Stomach (tissue), 9 donors: ENCODE measurements around the gene PHF20. TPM values are rescaled to one million over a fixed set of nuclear protein-coding genes. Genes with fewer than 3 reads are reported as not detected.

Experiments
- DNase-seq, 2 donors: peaks; one replicate each; pipeline versions ENCODE4 v3.0.0 to v3.0.0-alpha.2; 2013 to 2019
- H3K27ac ChIP-seq, 5 donors: fragments of 200-600 bp in 4 of 5; sonication (generic) in 4 of 5; one replicate each; pipeline ENCODE4 v1.5.1; 2013 to 2019; ENCODE audit warnings: mild to moderate bottlenecking in 1 of 5, moderate library complexity in 1 of 5
- H3K27me3 ChIP-seq, 3 donors: fragments of 200-600 bp; sonication (generic); one replicate each; pipeline ENCODE4 v1.5.1; 2017 to 2019; ENCODE audit warnings: mixed run types in 1 of 3
- H3K36me3 ChIP-seq, 4 donors: fragments of 200-600 bp; sonication (generic); 1 replicate in 3 of 4; 2 replicates in 1 of 4; pipeline ENCODE4 v1.5.1; 2016 to 2019
- H3K4me1 ChIP-seq, 4 donors: fragments of 200-600 bp; sonication (generic); one replicate each; pipeline ENCODE4 v1.5.1; 2016 to 2019
- H3K4me3 ChIP-seq, 4 donors: fragments of 200-600 bp; sonication (generic) in 3 of 4; one replicate each; pipeline ENCODE4 v1.5.1; 2016 to 2019; ENCODE audit warnings: mild to moderate bottlenecking in 1 of 4
- H3K9me3 ChIP-seq, 4 donors: fragments of 200-600 bp; sonication (generic); one replicate each; pipeline ENCODE4 v1.5.1; 2016 to 2019
- EP300 ChIP-seq: sonication (generic); formaldehyde crosslinking; IDR thresholded peaks from one replicate; pipeline ENCODE4 v1.6.1; 2017; ENCODE audit warnings: antibody characterized with exemption
- POLR2A ChIP-seq, 4 donors: fragments of 450-650 bp; IDR thresholded peaks; one replicate each; pipeline ENCODE4 v1.6.1; 2016; ENCODE audit warnings: antibody characterized with exemption in 4 of 4, control low read depth in 2 of 4, mild to moderate bottlenecking in 1 of 4, moderate library complexity in 1 of 4
- POLR2AphosphoS5 ChIP-seq, 3 donors: sonication (generic); formaldehyde crosslinking; IDR thresholded peaks; one replicate each; pipeline ENCODE4 v1.6.1; 2016; ENCODE audit warnings: antibody characterized with exemption in 3 of 3
- WGBS, 5 donors: extraction: QIAGEN DNeasy Blood & Tissue Kit in 3 of 5; methylation state at CpG; one replicate each; pipeline versions ENCODE4 v1.1.5 to v1.1.7; 2013 to 2018; 5-methylcytosine and 5-hydroxymethylcytosine counted together
- intact Hi-C: fragments of 100-400 bp; cut with DNase I; formaldehyde crosslinking; loops from one replicate; pipeline ENCODE4 v1.15.1; 2023; ENCODE audit warnings: low total_unique reads
- polyA plus RNA-seq, 3 donors: library from polyadenylated mRNA; stranded (reverse); fragments of 200-250 nt; gene quantifications; one replicate each; pipeline ENCODE4 v1.2.3, GENCODE V29; 2013
- total RNA-seq, 5 donors: library from RNA; depleted of rRNA; stranded (reverse); fragments of >200 nt; gene quantifications; one replicate each; pipeline versions ENCODE4 v1.1.0 to v1.2.3, GENCODE V29; 2014 to 2016
- TF ChIP-seq, protein P1 (sequence below), 7 experiments: fragments of 450-650 bp in 4 of 7; fragments of 200-600 bp in 3 of 7; sonication (generic) in 3 of 7; IDR thresholded peaks; one replicate each; pipeline ENCODE4 v1.5.1; 2016 to 2019; ENCODE audit warnings: antibody characterized with exemption in 7 of 7, control low read depth in 2 of 7, mild to moderate bottlenecking in 1 of 7
- donor health status: healthy with polysubstance abuse.
- donor health status: Bipolar disorder and iron deficiency.
- donor health status: healthy.

PHF20 gene
- total and polyA plus RNA-seq, 8 donors: 18.3 to 135 (median 31.5) TPM

DNA sequence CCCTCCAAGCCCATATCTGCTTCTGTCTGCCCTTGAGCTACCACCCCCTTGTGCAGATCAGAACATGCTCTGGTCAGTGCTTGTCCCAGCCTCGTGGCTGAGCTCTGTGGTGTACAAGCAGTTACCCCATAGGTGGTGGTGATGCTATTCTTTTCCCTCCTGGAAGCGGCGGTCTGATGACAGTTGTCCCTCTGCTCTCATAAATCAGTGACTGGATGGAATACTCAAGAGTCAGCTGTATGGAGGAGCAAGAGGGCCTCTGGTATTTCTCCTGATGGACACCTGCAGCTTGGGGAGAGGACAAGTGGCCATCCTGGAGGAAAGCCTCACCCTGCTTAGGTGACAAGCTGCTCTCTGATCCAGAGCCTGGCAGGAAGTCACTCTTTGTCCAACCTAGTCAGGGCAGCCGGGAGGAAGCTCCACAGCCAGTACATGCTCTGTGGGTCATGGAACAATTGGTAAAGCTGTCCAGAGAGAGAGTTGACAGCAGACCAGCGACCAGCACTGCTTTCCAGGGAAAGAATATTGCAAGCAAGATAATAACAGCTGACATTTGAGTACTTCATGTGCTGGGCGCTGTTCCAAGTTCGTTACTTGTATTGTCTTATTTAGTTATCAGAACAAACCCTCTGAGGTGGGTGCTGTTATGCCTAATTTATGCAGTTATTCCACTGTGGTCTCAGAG, 135.3 kb downstream of the PHF20 start:
- TF ChIP-seq, protein P1, sequence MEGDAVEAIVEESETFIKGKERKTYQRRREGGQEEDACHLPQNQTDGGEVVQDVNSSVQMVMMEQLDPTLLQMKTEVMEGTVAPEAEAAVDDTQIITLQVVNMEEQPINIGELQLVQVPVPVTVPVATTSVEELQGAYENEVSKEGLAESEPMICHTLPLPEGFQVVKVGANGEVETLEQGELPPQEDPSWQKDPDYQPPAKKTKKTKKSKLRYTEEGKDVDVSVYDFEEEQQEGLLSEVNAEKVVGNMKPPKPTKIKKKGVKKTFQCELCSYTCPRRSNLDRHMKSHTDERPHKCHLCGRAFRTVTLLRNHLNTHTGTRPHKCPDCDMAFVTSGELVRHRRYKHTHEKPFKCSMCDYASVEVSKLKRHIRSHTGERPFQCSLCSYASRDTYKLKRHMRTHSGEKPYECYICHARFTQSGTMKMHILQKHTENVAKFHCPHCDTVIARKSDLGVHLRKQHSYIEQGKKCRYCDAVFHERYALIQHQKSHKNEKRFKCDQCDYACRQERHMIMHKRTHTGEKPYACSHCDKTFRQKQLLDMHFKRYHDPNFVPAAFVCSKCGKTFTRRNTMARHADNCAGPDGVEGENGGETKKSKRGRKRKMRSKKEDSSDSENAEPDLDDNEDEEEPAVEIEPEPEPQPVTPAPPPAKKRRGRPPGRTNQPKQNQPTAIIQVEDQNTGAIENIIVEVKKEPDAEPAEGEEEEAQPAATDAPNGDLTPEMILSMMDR (IDR thresholded peaks at IDR 0.05): no peak
- no peak for TF ChIP-seq POLR2AphosphoS5 (IDR thresholded peaks at IDR 0.05)
- TF ChIP-seq POLR2A (IDR thresholded peaks at IDR 0.05): no peak
- no peak for TF ChIP-seq EP300
- no peaks in the 10 kb centered on the region for H3K9me3 ChIP-seq
- WGBS, 5 donors: 75 to 83% (median 78%) methylated on average over 7 of the region's 7 CpGs
- no peak overlapping the region for H3K27ac ChIP-seq
- no peak overlapping the region for H3K4me3 ChIP-seq
- H3K4me1 ChIP-seq: peaks cover 0 to 3% (median 0%) of the 10 kb centered on the region in 4 donors
- intact Hi-C loops: no loop called here
- no peaks in the 10 kb centered on the region for H3K27me3 ChIP-seq
- peaks cover 0 to 67% (median 40%) of the 10 kb centered on the region in 4 donors for H3K36me3 ChIP-seq
- peak in 1 of 2 donors; percentile 25 for DNase-seq

DNA sequence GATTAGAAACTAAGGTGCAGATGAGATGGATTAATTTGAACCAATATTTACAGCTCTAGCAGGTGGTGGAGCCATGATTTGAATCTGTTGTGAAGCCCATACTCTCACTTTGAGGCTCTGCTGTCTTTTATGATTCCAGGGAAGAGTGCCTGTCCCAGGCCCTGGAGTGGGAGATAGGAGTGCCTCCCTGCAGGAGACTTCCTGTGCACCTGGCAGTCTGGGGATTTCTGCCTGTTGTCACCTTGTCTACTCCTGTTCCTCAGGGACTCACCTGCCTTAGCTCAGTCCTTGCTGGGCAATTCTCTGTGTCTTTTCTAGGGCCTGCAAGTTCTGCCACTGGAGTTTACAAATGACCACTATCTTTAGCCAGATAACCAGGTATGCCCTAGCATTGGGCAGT, 136.2 kb downstream of the PHF20 start:
- no peak overlapping the region for H3K4me3 ChIP-seq
- no peaks in the 10 kb centered on the region for H3K9me3 ChIP-seq
- TF ChIP-seq EP300: no peak
- no peak for TF ChIP-seq POLR2AphosphoS5 (IDR thresholded peaks at IDR 0.05)
- TF ChIP-seq POLR2A (IDR thresholded peaks at IDR 0.05): no peak
- TF ChIP-seq, protein P1 (IDR thresholded peaks at IDR 0.05): no peak
- no peaks in the 10 kb centered on the region for H3K27me3 ChIP-seq
- DNase-seq: no peak
- H3K27ac ChIP-seq: no peak overlapping the region
- intact Hi-C loops: no loop called here
- H3K4me1 ChIP-seq: no peaks in the 10 kb centered on the region
- peaks cover 0 to 74% (median 47%) of the 10 kb centered on the region in 4 donors for H3K36me3 ChIP-seq

DNA sequence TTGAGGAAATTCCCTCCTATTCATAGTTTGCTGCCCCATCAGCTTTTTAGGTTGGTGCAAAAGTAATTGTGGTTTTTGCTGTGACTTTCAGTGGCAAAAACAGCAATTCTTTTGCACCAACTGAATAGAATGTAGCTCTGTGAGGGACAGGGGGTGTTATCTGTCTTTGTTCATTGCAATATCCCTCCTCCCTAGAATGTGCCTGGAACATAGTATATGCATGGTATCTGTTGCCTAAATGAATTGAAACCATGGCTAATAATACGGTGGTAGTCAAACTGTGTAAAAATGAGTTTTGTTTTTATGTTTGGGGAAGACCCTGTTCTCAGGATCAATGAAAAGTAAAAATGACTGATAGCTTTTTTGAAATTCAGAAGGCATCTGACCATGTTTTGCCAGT, 137.4 kb downstream of the PHF20 start:
- intact Hi-C loops: no loop called here
- peaks cover 11 to 78% (median 56%) of the 10 kb centered on the region in 4 donors for H3K36me3 ChIP-seq

DNA sequence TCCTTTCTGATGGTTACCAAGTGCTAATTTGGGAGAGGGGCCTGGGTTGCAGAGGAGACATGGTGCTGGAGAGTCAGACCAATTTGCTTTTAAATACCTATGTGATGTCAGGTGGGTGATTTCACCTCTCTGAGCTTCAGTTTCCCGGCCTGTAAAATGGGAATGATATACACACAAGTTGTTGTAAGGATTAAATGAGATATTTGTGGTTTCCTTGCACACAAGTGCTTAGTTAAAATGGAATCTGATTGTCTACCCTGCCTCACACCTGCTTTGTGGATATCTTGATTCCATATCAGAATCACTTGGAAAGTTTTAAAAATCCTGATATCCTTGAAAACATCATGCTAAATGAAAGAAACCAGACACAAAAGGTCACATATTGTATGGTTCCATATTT, 138.0 kb downstream of the PHF20 start:
- TF ChIP-seq EP300 (no peak), POLR2A (IDR thresholded peaks at IDR 0.05) (no peak), POLR2AphosphoS5 (IDR thresholded peaks at IDR 0.05) (no peak)
- TF ChIP-seq, protein P1 (IDR thresholded peaks at IDR 0.05): no peak
- no peak overlapping the region for H3K27ac ChIP-seq
- DNase-seq: no peak
- no peaks in the 10 kb centered on the region for H3K4me1 ChIP-seq
- peaks cover 17 to 80% (median 57%) of the 10 kb centered on the region in 4 donors for H3K36me3 ChIP-seq
- no peak overlapping the region for H3K4me3 ChIP-seq
- H3K9me3 ChIP-seq: no peaks in the 10 kb centered on the region
- no peaks in the 10 kb centered on the region for H3K27me3 ChIP-seq
- WGBS, 5 donors: 90 to 100% (median 97%) methylated on average over 1 of the region's 1 CpG
- intact Hi-C loops: no loop called here

More for the DNA sequence above, 137.4 kb downstream of the PHF20 start:
- no peak overlapping the region for H3K27ac ChIP-seq
- H3K4me1 ChIP-seq: no peaks in the 10 kb centered on the region
- TF ChIP-seq EP300 (no peak), POLR2A (IDR thresholded peaks at IDR 0.05) (no peak), POLR2AphosphoS5 (IDR thresholded peaks at IDR 0.05) (no peak)
- TF ChIP-seq, protein P1 (IDR thresholded peaks at IDR 0.05): no peak
- H3K27me3 ChIP-seq: no peaks in the 10 kb centered on the region
- H3K9me3 ChIP-seq: no peaks in the 10 kb centered on the region
- no peak for DNase-seq
- whole genome bisulfite sequencing, 5 donors: 79 to 94% (median 84%) methylated on average over 1 of the region's 1 CpG
- no peak overlapping the region for H3K4me3 ChIP-seq
